SK-N-SH (cell line): Measurements from ENCODE around the gene GPR160.

Experiments
- EP300 ChIP-seq, 2 experiments: IDR thresholded peaks; 2 replicates each; pipeline versions ENCODE4 v1.4.0 to v1.6.1; 2012; ENCODE audit warnings: borderline replicate concordance in 1 of 2, low read depth in 1 of 2, low read length in 1 of 2
- EZH2phosphoT487 ChIP-seq: fragments of 200-600 bp; sonication (generic); IDR thresholded peaks from 2 replicates; pipeline ENCODE4 v1.6.1; 2017; ENCODE audit warnings: low read depth, mixed run types, mild to moderate bottlenecking, antibody characterized with exemption, moderate library complexity, borderline replicate concordance
- FOSL2 ChIP-seq: IDR thresholded peaks from 2 replicates; pipeline ENCODE4 v1.4.0; 2012; ENCODE audit warnings: low read depth, mild to moderate bottlenecking, moderate library complexity, borderline replicate concordance
- GATA2 ChIP-seq: sonication (generic); formaldehyde crosslinking; IDR thresholded peaks from 2 replicates; pipeline ENCODE4 v1.5.0; 2020; ENCODE audit warnings: mild to moderate bottlenecking, missing genetic modification reagents
- MXI1 ChIP-seq: IDR thresholded peaks from 2 replicates; pipeline ENCODE4 v1.6.1; 2012; ENCODE audit warnings: mild to moderate bottlenecking, low read depth, low read length, improper control_type of control experiment
- POLR2AphosphoS5 ChIP-seq: IDR thresholded peaks from 2 replicates; pipeline ENCODE4 v1.6.1; 2012; ENCODE audit warnings: low read depth, low read length
- RFX5 ChIP-seq: IDR thresholded peaks from 2 replicates; pipeline ENCODE4 v1.6.1; 2012; ENCODE audit warnings: mild to moderate bottlenecking, improper control_type of control experiment, low read length
- SIN3A ChIP-seq: IDR thresholded peaks from 2 replicates; pipeline ENCODE4 v1.6.1; 2012; ENCODE audit warnings: low read depth, mild to moderate bottlenecking, low read length, moderate library complexity, borderline replicate concordance
- SMC3 ChIP-seq: IDR thresholded peaks from 2 replicates; pipeline ENCODE4 v1.6.1; 2012; ENCODE audit warnings: low read depth, low read length, improper control_type of control experiment
- YY1 ChIP-seq: IDR thresholded peaks from 2 replicates; pipeline ENCODE4 v1.4.0; 2012; ENCODE audit warnings: low read depth, mild to moderate bottlenecking
- TF ChIP-seq, protein P1 (sequence below): fragments of 200-600 bp; sonication (generic); IDR thresholded peaks from 2 replicates; pipeline ENCODE4 v1.6.1; 2017; ENCODE audit warnings: antibody characterized with exemption, mild to moderate bottlenecking, moderate library complexity
- TF ChIP-seq, protein P2 (sequence below): IDR thresholded peaks from 2 replicates; pipeline ENCODE4 v1.4.0; 2012; ENCODE audit warnings: low read depth

DNA sequence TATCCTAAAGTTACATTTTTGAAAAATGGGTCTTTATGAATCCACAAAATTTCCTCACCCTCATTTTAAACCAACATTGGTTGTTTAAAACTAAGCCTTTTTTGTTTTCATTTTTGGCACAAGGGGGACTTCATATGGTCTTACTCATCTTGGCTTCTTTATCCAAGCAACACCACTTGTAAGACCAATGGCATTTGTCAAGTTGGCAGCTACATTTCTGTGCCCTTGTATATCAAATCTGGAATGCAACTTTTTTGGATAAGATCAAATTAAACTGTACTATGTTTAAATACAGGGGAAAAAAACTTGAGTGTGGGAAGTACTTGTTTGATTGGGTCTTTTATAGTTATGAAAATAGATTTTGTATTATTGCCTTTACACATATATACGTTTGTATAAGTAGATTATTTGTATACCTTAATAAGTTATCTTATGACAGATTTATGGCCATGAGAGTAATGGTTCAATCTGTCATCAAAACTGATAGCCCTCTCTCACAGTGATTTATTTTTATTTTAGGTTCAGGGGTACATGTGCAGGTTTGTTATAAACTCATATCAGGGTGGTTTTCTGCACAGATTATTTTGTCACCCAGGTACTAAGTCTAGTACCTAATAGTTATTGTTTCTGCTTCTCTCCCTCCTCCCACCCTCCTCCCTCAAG, 43.4 kb downstream of the GPR160 start:
- TF ChIP-seq YY1 (no peak), GATA2 (CRISPR knock-in tag) (no peak), SMC3 (no peak), POLR2AphosphoS5 (no peak), EZH2phosphoT487 (no peak), RFX5 (no peak), EP300 (IDR thresholded peaks at IDR 0.05; ENCODE audit: borderline replicate concordance in 1 of 2, low read depth in 1 of 2, low read length in 1 of 2) (no peak), FOSL2 (no peak), SIN3A (no peak), MXI1 (no peak)
- TF ChIP-seq, protein P1, sequence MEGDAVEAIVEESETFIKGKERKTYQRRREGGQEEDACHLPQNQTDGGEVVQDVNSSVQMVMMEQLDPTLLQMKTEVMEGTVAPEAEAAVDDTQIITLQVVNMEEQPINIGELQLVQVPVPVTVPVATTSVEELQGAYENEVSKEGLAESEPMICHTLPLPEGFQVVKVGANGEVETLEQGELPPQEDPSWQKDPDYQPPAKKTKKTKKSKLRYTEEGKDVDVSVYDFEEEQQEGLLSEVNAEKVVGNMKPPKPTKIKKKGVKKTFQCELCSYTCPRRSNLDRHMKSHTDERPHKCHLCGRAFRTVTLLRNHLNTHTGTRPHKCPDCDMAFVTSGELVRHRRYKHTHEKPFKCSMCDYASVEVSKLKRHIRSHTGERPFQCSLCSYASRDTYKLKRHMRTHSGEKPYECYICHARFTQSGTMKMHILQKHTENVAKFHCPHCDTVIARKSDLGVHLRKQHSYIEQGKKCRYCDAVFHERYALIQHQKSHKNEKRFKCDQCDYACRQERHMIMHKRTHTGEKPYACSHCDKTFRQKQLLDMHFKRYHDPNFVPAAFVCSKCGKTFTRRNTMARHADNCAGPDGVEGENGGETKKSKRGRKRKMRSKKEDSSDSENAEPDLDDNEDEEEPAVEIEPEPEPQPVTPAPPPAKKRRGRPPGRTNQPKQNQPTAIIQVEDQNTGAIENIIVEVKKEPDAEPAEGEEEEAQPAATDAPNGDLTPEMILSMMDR: no peak
- TF ChIP-seq, protein P2, sequence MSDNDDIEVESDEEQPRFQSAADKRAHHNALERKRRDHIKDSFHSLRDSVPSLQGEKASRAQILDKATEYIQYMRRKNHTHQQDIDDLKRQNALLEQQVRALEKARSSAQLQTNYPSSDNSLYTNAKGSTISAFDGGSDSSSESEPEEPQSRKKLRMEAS: no peak
